ENCODE measurements around the gene NRTN. TPM values are rescaled to one million over a fixed set of nuclear protein-coding genes. Genes with fewer than 3 reads are reported as not detected.
"Not testable (repeated sequence)": the region's sequence is repeated elsewhere in the genome, so short reads cannot be mapped to it uniquely, and the experiment has no call there.

The NRTN gene
- total and polyA plus RNA-seq, 4 donors: 1.3 to 5.3 (median 3.5) TPM

DNA sequence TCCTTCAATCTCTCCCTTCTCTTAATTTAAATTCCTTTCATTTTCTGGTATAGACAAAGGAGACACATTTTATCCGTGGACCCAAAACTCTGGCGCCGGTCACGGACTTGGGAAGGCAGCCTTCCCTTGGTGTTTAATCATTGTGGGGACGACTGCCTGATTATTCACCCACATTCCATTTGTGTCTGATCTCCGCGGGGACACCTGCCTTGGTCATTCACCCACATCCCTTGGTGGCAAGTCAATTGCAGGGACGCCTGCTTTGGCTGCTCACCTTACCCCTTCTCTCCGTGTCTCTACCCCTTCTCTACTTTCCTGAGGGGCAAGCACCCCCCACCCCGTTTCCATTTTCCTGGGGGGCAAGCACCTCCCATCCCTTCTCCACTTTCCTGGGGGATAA lies 43.0 kb downstream of the NRTN start:
- H3K36me3 ChIP-seq (ENCODE audit: control insufficient read depth in 4 of 4, insufficient read depth in 3 of 4, low read depth in 1 of 4, low read length in 3 of 4); DNase-seq (ENCODE audit: low spot score); H3K27ac ChIP-seq (ENCODE audit: low read depth in 1 of 2, low read length in 2 of 2); H3K9ac ChIP-seq (ENCODE audit: low read depth in 1 of 2, low read length in 2 of 2); H3K4me1 ChIP-seq (ENCODE audit: control insufficient read depth in 4 of 4, insufficient read depth in 4 of 4, low read length in 3 of 4); H3K4me3 ChIP-seq (ENCODE audit: low read depth in 1 of 3, low read length in 3 of 3); H3K27me3 ChIP-seq (ENCODE audit: control insufficient read depth in 4 of 4, insufficient read depth in 4 of 4, low read length in 3 of 4); H3K9me3 ChIP-seq (ENCODE audit: control insufficient read depth in 4 of 4, low read length in 3 of 4): not testable (repeated sequence)
- WGBS: 86% methylated on average over 10 of the region's 10 CpGs

DNA sequence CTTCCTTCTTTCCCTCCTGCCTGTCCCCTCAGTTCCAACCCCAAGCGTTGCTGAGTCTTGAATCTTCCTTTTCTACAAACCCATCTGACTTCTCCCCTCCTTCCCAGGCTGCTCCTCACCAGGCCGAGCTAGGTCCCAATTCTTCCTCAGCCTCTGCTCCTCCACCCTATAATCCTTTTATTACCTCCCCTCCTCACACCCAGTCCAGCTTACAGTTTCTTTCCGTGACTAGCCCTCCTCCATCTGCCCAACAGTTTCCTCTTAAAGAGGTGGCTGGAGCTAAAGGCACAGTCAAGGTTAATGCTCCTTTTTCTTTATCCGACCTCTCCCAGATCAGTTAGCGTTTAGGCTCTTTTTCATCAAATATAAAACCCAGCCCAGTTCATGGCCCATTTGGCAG lies 43.8 kb downstream of the NRTN start:
- H3K27ac ChIP-seq (ENCODE audit: low read depth in 1 of 2, low read length in 2 of 2); H3K9me3 ChIP-seq (ENCODE audit: control insufficient read depth in 4 of 4, low read length in 3 of 4); H3K9ac ChIP-seq (ENCODE audit: low read depth in 1 of 2, low read length in 2 of 2); DNase-seq (ENCODE audit: low spot score); H3K36me3 ChIP-seq (ENCODE audit: control insufficient read depth in 4 of 4, insufficient read depth in 3 of 4, low read depth in 1 of 4, low read length in 3 of 4); H3K4me3 ChIP-seq (ENCODE audit: low read depth in 1 of 3, low read length in 3 of 3); H3K27me3 ChIP-seq (ENCODE audit: control insufficient read depth in 4 of 4, insufficient read depth in 4 of 4, low read length in 3 of 4); H3K4me1 ChIP-seq (ENCODE audit: control insufficient read depth in 4 of 4, insufficient read depth in 4 of 4, low read length in 3 of 4): not testable (repeated sequence)
- WGBS: 81% methylated on average over 5 of the region's 5 CpGs

DNA sequence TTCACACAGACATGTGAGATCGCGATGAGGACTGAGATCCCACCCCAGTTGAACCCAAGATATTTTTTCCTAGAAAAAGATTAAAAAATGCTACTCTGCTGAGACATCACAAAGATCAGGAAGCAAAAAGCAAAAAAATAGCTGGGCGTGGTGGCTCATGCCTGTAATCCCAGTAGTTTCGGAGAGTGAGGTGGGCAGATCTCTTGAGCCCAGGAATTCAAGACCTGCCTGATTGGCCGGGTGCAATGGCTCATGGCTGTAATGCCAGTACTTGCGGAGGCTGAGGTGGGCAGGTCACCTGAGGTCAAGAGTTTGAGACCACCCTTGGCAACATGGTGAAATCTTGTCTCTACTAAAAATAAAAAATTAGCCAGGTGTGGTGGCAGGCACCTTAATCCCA lies 45.3 kb downstream of the NRTN start:
- TF ChIP-seq SP1 (IDR thresholded peaks at IDR 0.05) (no peak), YY1 (IDR thresholded peaks at IDR 0.05) (no peak), HNF4A (conservative IDR thresholded peaks at IDR 0.05) (no peak), FOXA2 (IDR thresholded peaks at IDR 0.05) (no peak), JUND (IDR thresholded peaks at IDR 0.05) (no peak), RAD21 (IDR thresholded peaks at IDR 0.05) (no peak), RXRA (IDR thresholded peaks at IDR 0.05) (no peak), NR2F2 (IDR thresholded peaks at IDR 0.05) (no peak), TAF1 (conservative IDR thresholded peaks at IDR 0.05) (no peak), FOXA1 (IDR thresholded peaks at IDR 0.05) (no peak), GABPA (IDR thresholded peaks at IDR 0.05 in 1 of 2, conservative IDR thresholded peaks at IDR 0.05 in 1 of 2) (no peak), EGR1 (IDR thresholded peaks at IDR 0.05; ENCODE audit: low read depth in 2 of 2) (no peak), HNF4G (IDR thresholded peaks at IDR 0.05) (no peak)
- TF ChIP-seq, protein P1, sequence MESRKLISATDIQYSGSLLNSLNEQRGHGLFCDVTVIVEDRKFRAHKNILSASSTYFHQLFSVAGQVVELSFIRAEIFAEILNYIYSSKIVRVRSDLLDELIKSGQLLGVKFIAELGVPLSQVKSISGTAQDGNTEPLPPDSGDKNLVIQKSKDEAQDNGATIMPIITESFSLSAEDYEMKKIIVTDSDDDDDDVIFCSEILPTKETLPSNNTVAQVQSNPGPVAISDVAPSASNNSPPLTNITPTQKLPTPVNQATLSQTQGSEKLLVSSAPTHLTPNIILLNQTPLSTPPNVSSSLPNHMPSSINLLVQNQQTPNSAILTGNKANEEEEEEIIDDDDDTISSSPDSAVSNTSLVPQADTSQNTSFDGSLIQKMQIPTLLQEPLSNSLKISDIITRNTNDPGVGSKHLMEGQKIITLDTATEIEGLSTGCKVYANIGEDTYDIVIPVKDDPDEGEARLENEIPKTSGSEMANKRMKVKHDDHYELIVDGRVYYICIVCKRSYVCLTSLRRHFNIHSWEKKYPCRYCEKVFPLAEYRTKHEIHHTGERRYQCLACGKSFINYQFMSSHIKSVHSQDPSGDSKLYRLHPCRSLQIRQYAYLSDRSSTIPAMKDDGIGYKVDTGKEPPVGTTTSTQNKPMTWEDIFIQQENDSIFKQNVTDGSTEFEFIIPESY (IDR thresholded peaks at IDR 0.05): no peak
- TF ChIP-seq, protein P2, sequence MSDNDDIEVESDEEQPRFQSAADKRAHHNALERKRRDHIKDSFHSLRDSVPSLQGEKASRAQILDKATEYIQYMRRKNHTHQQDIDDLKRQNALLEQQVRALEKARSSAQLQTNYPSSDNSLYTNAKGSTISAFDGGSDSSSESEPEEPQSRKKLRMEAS (IDR thresholded peaks at IDR 0.05): no peak
- TF ChIP-seq, protein P3, sequence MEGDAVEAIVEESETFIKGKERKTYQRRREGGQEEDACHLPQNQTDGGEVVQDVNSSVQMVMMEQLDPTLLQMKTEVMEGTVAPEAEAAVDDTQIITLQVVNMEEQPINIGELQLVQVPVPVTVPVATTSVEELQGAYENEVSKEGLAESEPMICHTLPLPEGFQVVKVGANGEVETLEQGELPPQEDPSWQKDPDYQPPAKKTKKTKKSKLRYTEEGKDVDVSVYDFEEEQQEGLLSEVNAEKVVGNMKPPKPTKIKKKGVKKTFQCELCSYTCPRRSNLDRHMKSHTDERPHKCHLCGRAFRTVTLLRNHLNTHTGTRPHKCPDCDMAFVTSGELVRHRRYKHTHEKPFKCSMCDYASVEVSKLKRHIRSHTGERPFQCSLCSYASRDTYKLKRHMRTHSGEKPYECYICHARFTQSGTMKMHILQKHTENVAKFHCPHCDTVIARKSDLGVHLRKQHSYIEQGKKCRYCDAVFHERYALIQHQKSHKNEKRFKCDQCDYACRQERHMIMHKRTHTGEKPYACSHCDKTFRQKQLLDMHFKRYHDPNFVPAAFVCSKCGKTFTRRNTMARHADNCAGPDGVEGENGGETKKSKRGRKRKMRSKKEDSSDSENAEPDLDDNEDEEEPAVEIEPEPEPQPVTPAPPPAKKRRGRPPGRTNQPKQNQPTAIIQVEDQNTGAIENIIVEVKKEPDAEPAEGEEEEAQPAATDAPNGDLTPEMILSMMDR (IDR thresholded peaks at IDR 0.05; ENCODE audit: low read depth, low read length, missing input control): no peak
- TF ChIP-seq, protein P4, sequence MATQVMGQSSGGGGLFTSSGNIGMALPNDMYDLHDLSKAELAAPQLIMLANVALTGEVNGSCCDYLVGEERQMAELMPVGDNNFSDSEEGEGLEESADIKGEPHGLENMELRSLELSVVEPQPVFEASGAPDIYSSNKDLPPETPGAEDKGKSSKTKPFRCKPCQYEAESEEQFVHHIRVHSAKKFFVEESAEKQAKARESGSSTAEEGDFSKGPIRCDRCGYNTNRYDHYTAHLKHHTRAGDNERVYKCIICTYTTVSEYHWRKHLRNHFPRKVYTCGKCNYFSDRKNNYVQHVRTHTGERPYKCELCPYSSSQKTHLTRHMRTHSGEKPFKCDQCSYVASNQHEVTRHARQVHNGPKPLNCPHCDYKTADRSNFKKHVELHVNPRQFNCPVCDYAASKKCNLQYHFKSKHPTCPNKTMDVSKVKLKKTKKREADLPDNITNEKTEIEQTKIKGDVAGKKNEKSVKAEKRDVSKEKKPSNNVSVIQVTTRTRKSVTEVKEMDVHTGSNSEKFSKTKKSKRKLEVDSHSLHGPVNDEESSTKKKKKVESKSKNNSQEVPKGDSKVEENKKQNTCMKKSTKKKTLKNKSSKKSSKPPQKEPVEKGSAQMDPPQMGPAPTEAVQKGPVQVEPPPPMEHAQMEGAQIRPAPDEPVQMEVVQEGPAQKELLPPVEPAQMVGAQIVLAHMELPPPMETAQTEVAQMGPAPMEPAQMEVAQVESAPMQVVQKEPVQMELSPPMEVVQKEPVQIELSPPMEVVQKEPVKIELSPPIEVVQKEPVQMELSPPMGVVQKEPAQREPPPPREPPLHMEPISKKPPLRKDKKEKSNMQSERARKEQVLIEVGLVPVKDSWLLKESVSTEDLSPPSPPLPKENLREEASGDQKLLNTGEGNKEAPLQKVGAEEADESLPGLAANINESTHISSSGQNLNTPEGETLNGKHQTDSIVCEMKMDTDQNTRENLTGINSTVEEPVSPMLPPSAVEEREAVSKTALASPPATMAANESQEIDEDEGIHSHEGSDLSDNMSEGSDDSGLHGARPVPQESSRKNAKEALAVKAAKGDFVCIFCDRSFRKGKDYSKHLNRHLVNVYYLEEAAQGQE (IDR thresholded peaks at IDR 0.05): no peak
- TF ChIP-seq, protein P5, sequence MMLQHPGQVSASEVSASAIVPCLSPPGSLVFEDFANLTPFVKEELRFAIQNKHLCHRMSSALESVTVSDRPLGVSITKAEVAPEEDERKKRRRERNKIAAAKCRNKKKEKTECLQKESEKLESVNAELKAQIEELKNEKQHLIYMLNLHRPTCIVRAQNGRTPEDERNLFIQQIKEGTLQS (IDR thresholded peaks at IDR 0.05): no peak
- Histone ChIP-seq H3K27ac (ENCODE audit: low read depth in 1 of 2, low read length in 2 of 2) (no peak overlapping the region), H3K9me3 (ENCODE audit: control insufficient read depth in 4 of 4, low read length in 3 of 4) (no peaks in the 10 kb centered on the region), H3K4me3 (ENCODE audit: low read depth in 1 of 3, low read length in 3 of 3) (no peak overlapping the region), H3K27me3 (ENCODE audit: control insufficient read depth in 4 of 4, insufficient read depth in 4 of 4, low read length in 3 of 4) (no peaks in the 10 kb centered on the region), H3K4me1 (ENCODE audit: control insufficient read depth in 4 of 4, insufficient read depth in 4 of 4, low read length in 3 of 4) (peaks cover 0 to 5% (median 2%) of the 10 kb centered on the region in 4 donors), H3K36me3 (ENCODE audit: control insufficient read depth in 4 of 4, insufficient read depth in 3 of 4, low read depth in 1 of 4, low read length in 3 of 4) (no peaks in the 10 kb centered on the region), H3K9ac (ENCODE audit: low read depth in 1 of 2, low read length in 2 of 2) (no peak overlapping the region)
- no peak for DNase-seq (ENCODE audit: low spot score)
- WGBS: 79% methylated on average over 6 of the region's 6 CpGs

Data from liver (tissue), 9 donors.